Stomach smooth muscle (tissue), 2 donors: ENCODE measurements around the gene UNC80.

ENCODE experiments used
- H3K27ac ChIP-seq: one replicate; pipeline ENCODE4 v1.7.0; 2013; ENCODE audit warnings: mild to moderate bottlenecking, low read length, inconsistent platforms
- H3K27me3 ChIP-seq, 2 donors: one replicate each; pipeline ENCODE4 v1.7.0; 2013; ENCODE audit warnings: low read length in 2 of 2; ENCODE audit not compliant: insufficient read depth in 2 of 2, control insufficient read depth in 1 of 2
- H3K36me3 ChIP-seq, 2 donors: one replicate each; pipeline ENCODE4 v1.7.0; 2013; ENCODE audit warnings: low read length in 2 of 2; ENCODE audit not compliant: control insufficient read depth in 2 of 2, insufficient read depth in 2 of 2
- H3K4me1 ChIP-seq: one replicate; pipeline ENCODE4 v1.7.0; 2013; ENCODE audit warnings: low read length; ENCODE audit not compliant: control insufficient read depth, insufficient read depth
- H3K4me3 ChIP-seq, 2 donors: one replicate each; pipeline ENCODE4 v1.7.0; 2013; ENCODE audit warnings: low read length in 2 of 2
- H3K9ac ChIP-seq, 2 donors: one replicate each; pipeline ENCODE4 v1.7.0; 2013; ENCODE audit warnings: low read length in 2 of 2, mild to moderate bottlenecking in 1 of 2
- H3K9me3 ChIP-seq, 2 donors: one replicate each; pipeline ENCODE4 v1.7.0; 2013; ENCODE audit warnings: low read length in 2 of 2; ENCODE audit not compliant: control insufficient read depth in 2 of 2
- donor health status: healthy.
- donor health status: Pancreatic carcinoma.

The UNC80 gene

GRCh38 chr2:209985874-209986273 lies 214.2 kb downstream of the UNC80 start:
- no peaks in the 10 kb centered on the region for H3K4me1 ChIP-seq
- no peaks in the 10 kb centered on the region for H3K27me3 ChIP-seq
- no peak overlapping the region for H3K9ac ChIP-seq
- H3K36me3 ChIP-seq: no peaks in the 10 kb centered on the region
- H3K9me3 ChIP-seq: no peaks in the 10 kb centered on the region
- H3K27ac ChIP-seq: no peak overlapping the region
- H3K4me3 ChIP-seq: no peak overlapping the region

GRCh38 chr2:209986415-209986814 lies 214.8 kb downstream of the UNC80 start:
- no peak overlapping the region for H3K27ac ChIP-seq
- H3K9me3 ChIP-seq: no peaks in the 10 kb centered on the region
- no peaks in the 10 kb centered on the region for H3K4me1 ChIP-seq
- H3K9ac ChIP-seq: no peak overlapping the region
- no peaks in the 10 kb centered on the region for H3K27me3 ChIP-seq
- no peak overlapping the region for H3K4me3 ChIP-seq
- H3K36me3 ChIP-seq: no peaks in the 10 kb centered on the region

GRCh38 chr2:209988010-209988409 lies 216.4 kb downstream of the UNC80 start:
- no peaks in the 10 kb centered on the region for H3K27me3 ChIP-seq
- no peak overlapping the region for H3K9ac ChIP-seq
- H3K36me3 ChIP-seq: no peaks in the 10 kb centered on the region
- H3K4me1 ChIP-seq: no peaks in the 10 kb centered on the region
- H3K4me3 ChIP-seq: no peak overlapping the region
- no peaks in the 10 kb centered on the region for H3K9me3 ChIP-seq
- H3K27ac ChIP-seq: no peak overlapping the region

GRCh38 chr2:209990838-209991237 lies 219.2 kb downstream of the UNC80 start:
- no peak overlapping the region for H3K9ac ChIP-seq
- no peaks in the 10 kb centered on the region for H3K36me3 ChIP-seq

GRCh38 chr2:209993968-209994367 lies 222.3 kb downstream of the UNC80 start:
- H3K4me1 ChIP-seq: no peaks in the 10 kb centered on the region
- H3K9ac ChIP-seq: no peak overlapping the region
- no peaks in the 10 kb centered on the region for H3K9me3 ChIP-seq
- H3K4me3 ChIP-seq: no peak overlapping the region
- no peaks in the 10 kb centered on the region for H3K36me3 ChIP-seq
- H3K27ac ChIP-seq: no peak overlapping the region
- H3K27me3 ChIP-seq: no peaks in the 10 kb centered on the region

More at GRCh38 chr2:209990838-209991237, 219.2 kb downstream of the UNC80 start:
- Histone ChIP-seq H3K4me1 (no peaks in the 10 kb centered on the region), H3K4me3 (no peak overlapping the region), H3K27me3 (no peaks in the 10 kb centered on the region), H3K27ac (no peak overlapping the region), H3K9me3 (no peaks in the 10 kb centered on the region)

- Histone ChIP-seq H3K4me1 (peaks cover 10% of the 10 kb centered on the region), H3K27ac (no peak overlapping the region), H3K4me3 (no peak overlapping the region), H3K9ac (no peak overlapping the region), H3K36me3 (no peaks in the 10 kb centered on the region), H3K27me3 (no peaks in the 10 kb centered on the region), H3K9me3 (no peaks in the 10 kb centered on the region)
Observed at GRCh38 chr2:209998596-209998995, 227.0 kb downstream of the UNC80 start.

- H3K4me3 ChIP-seq: no peak overlapping the region
- H3K9ac ChIP-seq: no peak overlapping the region
- H3K9me3 ChIP-seq: no peaks in the 10 kb centered on the region
- H3K27me3 ChIP-seq: no peaks in the 10 kb centered on the region
- no peak overlapping the region for H3K27ac ChIP-seq
- peaks cover 10% of the 10 kb centered on the region for H3K4me1 ChIP-seq
- no peaks in the 10 kb centered on the region for H3K36me3 ChIP-seq
Observed at GRCh38 chr2:210000464-210001324, 229.1 kb downstream of the UNC80 start.

GRCh38 chr2:210002158-210003157 lies 230.8 kb downstream of the UNC80 start, which contains the start of gene RPE:
RPE (plus strand) TSS chr2:210002638; CDS start chr2:210002662, 24 bp downstream.
- Histone ChIP-seq H3K4me3 (peak within 1 kb of the TSS; percentile 96 to 99), H3K27ac (peak within 1 kb of the TSS; percentile 82)

GRCh38 chr2:210003359-210003758 lies 231.7 kb downstream of the UNC80 start:
- Histone ChIP-seq H3K36me3 (peaks cover 0 to 3% of the 10 kb centered on the region in 2 donors), H3K9ac (peak overlapping the region; percentile 85 to 86), H3K9me3 (no peaks in the 10 kb centered on the region), H3K4me1 (peaks cover 10% of the 10 kb centered on the region), H3K4me3 (peak overlapping the region; percentile 96 to 99), H3K27me3 (no peaks in the 10 kb centered on the region), H3K27ac (no peak overlapping the region)

More at GRCh38 chr2:210002158-210003157, 230.8 kb downstream of the UNC80 start, which contains the start of gene RPE:
- H3K9ac ChIP-seq: peak within 1 kb of the TSS; percentile 85 to 86
- H3K4me1 ChIP-seq: peaks cover 10% of the 10 kb centered on the region
- no peaks in the 10 kb centered on the region for H3K9me3 ChIP-seq
- H3K27me3 ChIP-seq: no peaks in the 10 kb centered on the region
- H3K36me3 ChIP-seq: no peaks in the 10 kb centered on the region

- H3K36me3 ChIP-seq: peaks cover 0 to 6% of the 10 kb centered on the region in 2 donors
- no peaks in the 10 kb centered on the region for H3K27me3 ChIP-seq
- no peaks in the 10 kb centered on the region for H3K9me3 ChIP-seq
- H3K9ac ChIP-seq: no peak overlapping the region
- no peak overlapping the region for H3K4me3 ChIP-seq
- H3K4me1 ChIP-seq: peaks cover 10% of the 10 kb centered on the region
- no peak overlapping the region for H3K27ac ChIP-seq
Observed at GRCh38 chr2:210004881-210005280, 233.2 kb downstream of the UNC80 start.
